Neuron (in vitro differentiated cells): ENCODE results near the gene ANKRD33B.
"Not testable (repeated sequence)": the region's sequence is repeated elsewhere in the genome, so short reads cannot be mapped to it uniquely, and the experiment has no call there.

ENCODE experiments used
- H2AFZ ChIP-seq: one replicate; pipeline ENCODE4 v1.6.1; 2013; ENCODE audit warnings: low read depth, mild to moderate bottlenecking, inconsistent platforms, low read length, moderate library complexity
- H3K27me3 ChIP-seq: one replicate; pipeline ENCODE4 v1.6.1; 2013; ENCODE audit warnings: low read length; ENCODE audit not compliant: insufficient read depth
- H3K36me3 ChIP-seq: one replicate; pipeline ENCODE4 v1.6.1; 2013; ENCODE audit warnings: low read length; ENCODE audit not compliant: insufficient read depth
- H3K4me1 ChIP-seq: one replicate; pipeline ENCODE4 v1.6.1; 2013; ENCODE audit warnings: low read length; ENCODE audit not compliant: insufficient read depth
- H3K4me3 ChIP-seq: 2 replicates; pipeline ENCODE4 v1.5.1; 2013; ENCODE audit warnings: mild to moderate bottlenecking, low read length, moderate library complexity
- H3K9me3 ChIP-seq: one replicate; pipeline ENCODE4 v1.6.1; 2013; ENCODE audit warnings: low read length

Gene ANKRD33B

DNA sequence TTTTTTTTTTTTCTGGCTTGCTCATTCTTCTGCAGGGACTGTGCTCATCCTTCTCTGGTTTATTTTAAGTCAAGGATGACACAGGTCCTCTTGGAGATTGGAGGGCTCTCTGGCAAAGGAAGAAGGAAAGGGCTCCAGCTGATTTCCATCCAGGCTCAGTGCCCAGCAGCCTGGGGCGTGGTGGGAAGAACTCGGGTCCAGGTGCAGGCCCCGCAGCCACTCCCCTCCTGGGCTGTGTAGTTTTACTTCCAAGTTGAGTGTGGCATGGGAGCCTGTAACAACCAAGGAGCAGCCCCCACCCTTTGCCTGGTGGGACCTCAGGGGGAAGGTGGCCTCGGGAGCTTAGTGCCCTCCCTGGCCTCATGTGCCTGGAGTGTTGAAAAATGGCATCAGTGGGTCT lies 58.9 kb downstream of the ANKRD33B start:
- peaks cover 1% of the 10 kb centered on the region for H3K36me3 ChIP-seq
- H2AFZ ChIP-seq, result no peak overlapping the region
- no peak overlapping the region for H3K4me3 ChIP-seq
- peaks cover 13% of the 10 kb centered on the region for H3K4me1 ChIP-seq
- H3K27me3 ChIP-seq, result no peaks in the 10 kb centered on the region
- H3K9me3 ChIP-seq, result peaks cover 11% of the 10 kb centered on the region

DNA sequence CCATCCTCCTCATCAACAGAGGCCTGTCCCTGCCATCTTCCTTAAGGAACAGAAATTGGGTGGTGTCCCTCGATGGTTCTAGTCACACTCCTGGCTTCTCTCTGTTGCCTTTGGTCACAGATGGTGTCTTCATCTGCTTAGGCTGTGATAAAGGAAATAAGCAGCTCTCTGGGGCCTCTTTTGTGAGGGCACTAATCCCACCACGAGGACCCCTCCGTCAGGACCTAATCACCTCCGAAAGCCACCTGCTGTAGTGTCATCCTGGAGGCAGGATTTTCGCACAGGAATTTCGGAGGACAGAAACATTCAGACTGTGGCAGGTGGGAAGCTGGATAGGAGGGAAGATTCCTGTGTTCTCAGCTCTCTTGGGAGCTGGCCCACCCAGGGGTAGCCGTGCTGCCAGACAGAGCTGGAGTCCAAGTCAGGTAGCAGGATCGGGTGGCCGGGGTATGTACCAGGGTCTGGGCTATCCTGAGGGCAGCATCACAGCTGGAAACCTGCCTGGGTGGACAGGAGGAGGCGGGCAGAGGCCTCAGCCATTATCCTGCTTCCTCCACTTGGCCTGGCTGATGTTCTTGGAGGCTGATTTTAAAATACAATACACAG lies 59.5 kb downstream of the ANKRD33B start:
- no peak overlapping the region for H3K4me3 ChIP-seq
- no peaks in the 10 kb centered on the region for H3K36me3 ChIP-seq
- no peaks in the 10 kb centered on the region for H3K27me3 ChIP-seq
- no peak overlapping the region for H2AFZ ChIP-seq
- H3K9me3 ChIP-seq, result peaks cover 11% of the 10 kb centered on the region
- peaks cover 13% of the 10 kb centered on the region for H3K4me1 ChIP-seq

DNA sequence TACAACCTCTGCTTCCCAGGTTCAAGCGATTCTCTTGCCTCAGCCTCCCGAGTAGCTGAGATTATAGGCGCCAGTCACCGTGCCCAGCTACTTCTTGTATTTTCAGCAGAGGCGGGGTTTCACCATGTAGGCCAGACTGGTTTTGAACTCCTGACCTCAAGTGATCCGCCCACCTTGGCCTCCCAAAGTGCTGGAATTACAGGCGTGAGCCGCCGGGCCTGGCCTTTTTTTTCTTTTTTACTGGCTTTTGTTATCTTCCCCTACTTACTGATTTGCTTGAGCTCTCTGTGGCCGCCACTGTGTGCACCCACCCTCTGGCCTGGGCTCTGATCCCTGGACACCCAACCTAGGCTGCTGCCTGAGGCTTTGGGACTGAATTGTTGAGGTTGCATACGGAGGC lies 60.3 kb downstream of the ANKRD33B start:
- H3K27me3 ChIP-seq, result no peaks in the 10 kb centered on the region
- H2AFZ ChIP-seq, result no peak overlapping the region
- H3K9me3 ChIP-seq, result peaks cover 10% of the 10 kb centered on the region
- H3K4me1 ChIP-seq, result peaks cover 13% of the 10 kb centered on the region
- H3K36me3 ChIP-seq, result no peaks in the 10 kb centered on the region
- H3K4me3 ChIP-seq, result no peak overlapping the region

GRCh38 chr5:10624679-10625078 lies 60.8 kb downstream of the ANKRD33B start:
- Histone ChIP-seq H3K4me3 (no peak overlapping the region), H2AFZ (no peak overlapping the region), H3K27me3 (no peaks in the 10 kb centered on the region), H3K9me3 (peaks cover 7% of the 10 kb centered on the region), H3K4me1 (peaks cover 13% of the 10 kb centered on the region), H3K36me3 (no peaks in the 10 kb centered on the region)

- peaks cover 3% of the 10 kb centered on the region for H3K9me3 ChIP-seq
- H3K36me3 ChIP-seq, result no peaks in the 10 kb centered on the region
- H2AFZ ChIP-seq, result no peak overlapping the region
- H3K4me3 ChIP-seq, result no peak overlapping the region
- peaks cover 13% of the 10 kb centered on the region for H3K4me1 ChIP-seq
- no peaks in the 10 kb centered on the region for H3K27me3 ChIP-seq
Observed at GRCh38 chr5:10625700-10626472, 62.0 kb downstream of the ANKRD33B start.

GRCh38 chr5:10626473-10627013 lies 62.7 kb downstream of the ANKRD33B start:
- Histone ChIP-seq H3K36me3 (no peaks in the 10 kb centered on the region), H3K4me1 (peaks cover 18% of the 10 kb centered on the region), H3K4me3 (no peak overlapping the region), H2AFZ (peak overlapping the region; percentile 71), H3K27me3 (no peaks in the 10 kb centered on the region), H3K9me3 (no peaks in the 10 kb centered on the region)

DNA sequence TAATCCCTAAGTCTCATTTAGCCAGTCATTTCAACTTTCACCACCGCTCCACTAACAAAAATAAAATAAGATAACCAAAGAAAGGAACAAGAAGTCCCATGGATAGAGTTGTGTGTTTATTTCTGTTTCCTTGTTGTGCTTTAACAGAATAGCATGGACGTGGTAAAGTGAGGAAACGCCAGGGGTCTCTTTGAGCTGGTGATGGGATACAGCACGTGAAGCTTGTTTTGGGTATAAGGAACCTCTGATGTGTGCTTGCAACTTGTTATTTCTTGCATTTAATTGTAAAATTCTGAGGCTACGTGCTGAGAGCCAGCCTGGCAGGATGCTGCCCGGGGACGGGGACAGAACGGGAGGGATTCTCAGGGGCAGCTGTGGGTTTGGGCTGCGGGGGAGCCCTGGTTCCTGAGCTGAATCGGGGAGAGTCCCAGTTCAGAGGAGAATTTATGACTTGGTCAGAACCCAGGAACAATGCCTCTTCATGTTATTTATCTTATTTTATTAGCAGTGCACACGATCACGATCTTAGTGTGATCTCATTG lies 63.4 kb downstream of the ANKRD33B start:
- peaks cover 18% of the 10 kb centered on the region for H3K4me1 ChIP-seq
- H3K27me3 ChIP-seq, result no peaks in the 10 kb centered on the region
- peak overlapping the region; percentile 45 for H3K4me3 ChIP-seq
- no peaks in the 10 kb centered on the region for H3K9me3 ChIP-seq
- peak overlapping the region; percentile 71 for H2AFZ ChIP-seq
- H3K36me3 ChIP-seq, result no peaks in the 10 kb centered on the region

DNA sequence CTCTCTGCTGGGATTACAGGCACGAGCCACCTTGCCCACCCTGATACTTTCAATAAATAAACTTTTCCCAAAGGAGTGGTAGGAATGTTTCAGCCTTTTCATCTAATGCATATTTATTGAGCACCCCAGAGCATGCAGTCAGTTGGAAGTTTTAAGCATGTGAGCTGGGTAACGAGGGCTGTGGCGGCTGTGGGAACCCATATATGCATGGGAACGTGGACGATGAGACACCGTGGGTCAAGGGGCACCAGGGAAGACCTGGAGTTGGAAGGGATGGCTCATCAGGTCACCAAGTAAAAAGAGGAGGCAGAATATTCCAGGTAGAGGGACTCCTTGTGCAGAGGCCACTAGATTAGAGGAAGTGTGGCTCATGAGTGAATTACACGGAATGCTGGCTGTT lies 64.7 kb downstream of the ANKRD33B start:
- Histone ChIP-seq H3K4me1 (peaks cover 18% of the 10 kb centered on the region), H3K36me3 (no peaks in the 10 kb centered on the region), H3K9me3 (no peaks in the 10 kb centered on the region)

DNA sequence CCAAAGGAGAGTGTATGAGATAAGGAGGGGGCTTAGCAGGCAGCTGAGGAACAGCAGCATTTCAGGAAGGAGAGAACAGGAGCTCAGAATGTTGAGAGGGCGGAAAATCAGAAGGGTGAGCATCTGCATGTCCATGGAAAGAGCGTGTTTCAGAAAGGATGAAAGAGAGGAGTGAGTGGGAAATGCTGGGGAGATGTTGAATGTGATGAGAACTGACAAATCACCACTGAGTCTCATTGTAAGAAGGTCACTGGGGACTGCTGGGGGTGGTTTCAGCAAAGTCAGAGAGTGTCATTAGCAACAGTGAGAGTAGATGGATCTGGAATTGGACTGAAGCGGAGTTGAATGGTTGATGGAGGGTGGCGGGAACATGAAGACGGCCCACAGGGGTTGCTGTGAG lies 65.8 kb downstream of the ANKRD33B start:
- Histone ChIP-seq H3K4me3 (no peak overlapping the region), H3K27me3 (no peaks in the 10 kb centered on the region), H3K4me1 (peaks cover 18% of the 10 kb centered on the region), H2AFZ (no peak overlapping the region), H3K36me3 (no peaks in the 10 kb centered on the region), H3K9me3 (no peaks in the 10 kb centered on the region)

More for the DNA sequence above, 64.7 kb downstream of the ANKRD33B start:
- Histone ChIP-seq H3K4me3 (no peak overlapping the region), H2AFZ (no peak overlapping the region), H3K27me3 (no peaks in the 10 kb centered on the region)

GRCh38 chr5:10630126-10630525 lies 66.3 kb downstream of the ANKRD33B start:
- H3K36me3 ChIP-seq, result no peaks in the 10 kb centered on the region
- H3K4me1 ChIP-seq, result peaks cover 18% of the 10 kb centered on the region
- H3K9me3 ChIP-seq, result no peaks in the 10 kb centered on the region
- no peak overlapping the region for H3K4me3 ChIP-seq
- no peak overlapping the region for H2AFZ ChIP-seq
- H3K27me3 ChIP-seq, result no peaks in the 10 kb centered on the region

GRCh38 chr5:10630744-10631143 lies 66.9 kb downstream of the ANKRD33B start:
- H3K4me3 ChIP-seq, H2AFZ ChIP-seq, H3K27me3 ChIP-seq, H3K36me3 ChIP-seq, H3K9me3 ChIP-seq: not testable (repeated sequence)
- peaks cover 18% of the 10 kb centered on the region for H3K4me1 ChIP-seq

- H2AFZ ChIP-seq, result no peak overlapping the region
- H3K4me1 ChIP-seq, result peaks cover 16% of the 10 kb centered on the region
- H3K9me3 ChIP-seq, result no peaks in the 10 kb centered on the region
- no peaks in the 10 kb centered on the region for H3K27me3 ChIP-seq
- no peaks in the 10 kb centered on the region for H3K36me3 ChIP-seq
- H3K4me3 ChIP-seq, result no peak overlapping the region
Observed at GRCh38 chr5:10631316-10631996, 67.6 kb downstream of the ANKRD33B start.
